Limb (tissue), 2 donors: ENCODE data around the gene DNAH14.
"Not testable (repeated sequence)": the region's sequence is repeated elsewhere in the genome, so short reads cannot be mapped to it uniquely, and the experiment has no call there.

Source experiments
- DNase-seq, 2 donors: peaks; one replicate each; pipeline ENCODE4 v3.0.0-alpha.2; 2016; ENCODE audit errors: extremely low spot score in 2 of 2

The DNAH14 gene

GRCh38 chr1:224929335-224930237 is at the start of gene DNAH14:
Gene DNAH14 (plus strand): TSS chr1:224929675. CDS start chr1:224952703, 23,028 bp downstream.
- DNase-seq: peak; percentile 55 to 87

GRCh38 chr1:224880593-224881307 is 48.7 kb upstream of the DNAH14 start:
- no peak for DNase-seq

- DNase-seq: not testable (repeated sequence)
Measured at GRCh38 chr1:224881308-224881692, 48.2 kb upstream of the DNAH14 start.

GRCh38 chr1:224881762-224882211 is 47.7 kb upstream of the DNAH14 start:
- DNase-seq: no peak

- no peak for DNase-seq
Measured at GRCh38 chr1:224882264-224882663, 47.2 kb upstream of the DNAH14 start.

GRCh38 chr1:224883091-224883490 is 46.4 kb upstream of the DNAH14 start:
- DNase-seq: no peak

GRCh38 chr1:224884361-224884801 is 45.1 kb upstream of the DNAH14 start:
- DNase-seq: no peak

- DNase-seq: not testable (repeated sequence)
Measured at GRCh38 chr1:224885376-224885775, 44.1 kb upstream of the DNAH14 start.

- DNase-seq: no peak
Measured at GRCh38 chr1:224894915-224895314, 34.6 kb upstream of the DNAH14 start.

GRCh38 chr1:224896130-224896781 is 33.2 kb upstream of the DNAH14 start:
- DNase-seq: no peak

- DNase-seq: no peak
Measured at GRCh38 chr1:224897529-224898327, 31.7 kb upstream of the DNAH14 start.

GRCh38 chr1:224898937-224899336 is 30.5 kb upstream of the DNAH14 start:
- DNase-seq: no peak

- DNase-seq: no peak
Measured at GRCh38 chr1:224900062-224900630, 29.3 kb upstream of the DNAH14 start.

- DNase-seq: no peak
Measured at GRCh38 chr1:224901087-224901810, 28.2 kb upstream of the DNAH14 start.

GRCh38 chr1:224903955-224904354 is 25.5 kb upstream of the DNAH14 start:
- no peak for DNase-seq

- DNase-seq: no peak
Measured at GRCh38 chr1:224906340-224906739, 23.1 kb upstream of the DNAH14 start.

GRCh38 chr1:224911217-224911616 is 18.3 kb upstream of the DNAH14 start:
- no peak for DNase-seq

GRCh38 chr1:224914292-224914900 is 15.1 kb upstream of the DNAH14 start:
- no peak for DNase-seq

GRCh38 chr1:224919508-224919907 is 10.0 kb upstream of the DNAH14 start:
- DNase-seq: no peak

- DNase-seq: no peak
Measured at GRCh38 chr1:224920930-224921329, 8.5 kb upstream of the DNAH14 start.
